PFSK-1 (cell line): Measurements from ENCODE around the gene USHBP1.

Source experiments
- POLR2AphosphoS5 ChIP-seq: IDR thresholded peaks from 2 replicates; pipeline ENCODE4 v1.6.1; 2012; ENCODE audit warnings: low read depth, mild to moderate bottlenecking, control low read depth, low read length, moderate library complexity
- REST ChIP-seq, 2 experiments: IDR thresholded peaks; 2 replicates each; pipeline versions ENCODE4 v1.6.1 to v1.8.0; 2011 to 2012; ENCODE audit warnings: low read depth in 2 of 2, low read length in 2 of 2, control low read depth in 1 of 2, inconsistent platforms in 1 of 2, mild to moderate bottlenecking in 1 of 2, moderate library complexity in 1 of 2; ENCODE audit not compliant: insufficient read depth in 1 of 2

GRCh38 chr19:17202249-17202648 lies 62.3 kb downstream of the USHBP1 start:
- TF ChIP-seq POLR2AphosphoS5: no peak
- TF ChIP-seq REST (IDR thresholded peaks at IDR 0.05; ENCODE audit: insufficient read depth in 1 of 2, low read depth in 2 of 2, low read length in 2 of 2): no peak
